H1 (cell line): ENCODE results near the gene OPA3. TPM values are rescaled to one million over a fixed set of nuclear protein-coding genes. Genes with fewer than 3 reads are reported as not detected.

ENCODE experiments used
- CTCF ChIA-PET: fragments of 300-600 bp; sonication (Branson Sonifier 250); formaldehyde crosslinking; loops from one replicate; lab custom pipeline; 2021; ENCODE audit not compliant: partially characterized antibody; lab: Charles Lee
- POLR2A ChIA-PET: fragments of 300-600 bp; sonication (Branson Sonifier 250); formaldehyde crosslinking; loops from one replicate; lab custom pipeline; 2021; ENCODE audit warnings: inconsistent platforms; ENCODE audit not compliant: partially characterized antibody; lab: Charles Lee
- DNase-seq, 2 experiments: peaks; one replicate each; pipeline versions ENCODE4 v3.0.0 to v3.0.0-alpha.2; 2010 to 2022; ENCODE audit warnings: low spot score in 2 of 2, low read depth in 1 of 2, mixed read lengths in 1 of 2
- FAIRE-seq: peaks from 2 replicates; lab custom pipeline; 2011; peaks lifted over from hg19 to GRCh38; lab: Jason Lieb, UNC
- H2AFZ ChIP-seq: 2 replicates; pipeline ENCODE4 v1.8.1; 2012; ENCODE audit warnings: low read length, inconsistent platforms
- H2AK5ac ChIP-seq: 2 replicates; pipeline ENCODE4 v1.6.1; 2013; ENCODE audit warnings: low read depth, low read length
- H2BK120ac ChIP-seq: replicated peaks from 2 replicates; pipeline ENCODE3; 2013; ENCODE audit warnings: low read depth, low read length, inconsistent platforms
- H2BK12ac ChIP-seq: 2 replicates; pipeline ENCODE4 v1.6.1; 2013; ENCODE audit warnings: low read depth, low read length
- H2BK15ac ChIP-seq: 2 replicates; pipeline ENCODE4 v1.6.1; 2013; ENCODE audit warnings: low read length
- H2BK20ac ChIP-seq: 2 replicates; pipeline ENCODE4 v1.6.1; 2013; ENCODE audit warnings: low read length
- H2BK5ac ChIP-seq: 2 replicates; pipeline ENCODE4 v1.6.1; 2013; ENCODE audit warnings: low read depth, low read length
- H3K14ac ChIP-seq: 2 replicates; pipeline ENCODE4 v1.6.1; 2013; ENCODE audit warnings: inconsistent platforms; ENCODE audit not compliant: insufficient read length
- H3K18ac ChIP-seq: 2 replicates; pipeline ENCODE4 v1.6.1; 2013; ENCODE audit warnings: low read length; ENCODE audit errors: extremely low read depth
- H3K23ac ChIP-seq: 2 replicates; pipeline ENCODE4 v1.6.1; 2013; ENCODE audit warnings: inconsistent platforms; ENCODE audit not compliant: insufficient read length
- H3K23me2 ChIP-seq: 2 replicates; pipeline ENCODE4 v1.6.1; 2013; ENCODE audit warnings: low read depth, low read length
- H3K27ac ChIP-seq: 2 replicates; pipeline ENCODE4 v1.6.1; 2011; ENCODE audit warnings: low read depth, low read length, inconsistent platforms
- H3K27me3 ChIP-seq, 4 experiments: replicated peaks in 1 of 4; 1 replicate in 1 of 4; 2 replicates in 3 of 4; pipeline versions ENCODE4 v1.6.1 to v1.8.1; 2011 to 2013; ENCODE audit warnings: low read length in 3 of 4, mild to moderate bottlenecking in 3 of 4, inconsistent platforms in 2 of 4, mixed read lengths in 2 of 4, moderate library complexity in 1 of 4; ENCODE audit not compliant: control insufficient read depth in 3 of 4, insufficient read depth in 3 of 4; ENCODE audit errors: extremely low read depth in 1 of 4
- H3K36me3 ChIP-seq, 4 experiments: 2 replicates each; pipeline versions ENCODE4 v1.6.1 to v1.8.1; 2011 to 2013; ENCODE audit warnings: mild to moderate bottlenecking in 4 of 4, low read length in 3 of 4, moderate library complexity in 2 of 4, control low read depth in 1 of 4, inconsistent platforms in 1 of 4; ENCODE audit not compliant: insufficient read depth in 4 of 4, control insufficient read depth in 2 of 4
- H3K4ac ChIP-seq: replicated peaks from 2 replicates; pipeline ENCODE3; 2013; ENCODE audit warnings: low read length, low read depth, mixed read lengths, inconsistent platforms; ENCODE audit not compliant: insufficient read length
- H3K4me1 ChIP-seq, 4 experiments: replicated peaks in 1 of 4; 1 replicate in 1 of 4; 2 replicates in 3 of 4; pipeline versions ENCODE4 v1.6.1 to v1.8.1; 2011 to 2013; ENCODE audit warnings: low read length in 3 of 4, inconsistent platforms in 2 of 4, mixed read lengths in 1 of 4; ENCODE audit not compliant: insufficient read depth in 4 of 4, control insufficient read depth in 3 of 4
- H3K4me2 ChIP-seq, 2 experiments: 2 replicates each; pipeline versions ENCODE4 v1.6.1 to v1.8.1; 2011 to 2013; ENCODE audit warnings: low read depth in 2 of 2, low read length in 2 of 2, control low read depth in 1 of 2, inconsistent platforms in 1 of 2, mild to moderate bottlenecking in 1 of 2; ENCODE audit not compliant: insufficient read depth in 1 of 2
- H3K4me3 ChIP-seq, 4 experiments: fragments of 200-600, 300-600 bp in 1 of 4; sonication (generic), shearing (Covaris generic), sonication (Bioruptor Twin) in 1 of 4; 2 replicates each; pipeline versions ENCODE4 v1.5.1 to v1.8.1; 2011 to 2016; ENCODE audit warnings: low read length in 4 of 4, low read depth in 3 of 4, control low read depth in 2 of 4, inconsistent platforms in 2 of 4, mild to moderate bottlenecking in 2 of 4, mixed read lengths in 1 of 4, moderate library complexity in 1 of 4; ENCODE audit not compliant: insufficient read depth in 2 of 4; ENCODE audit errors: extremely low read depth in 1 of 4
- H3K56ac ChIP-seq: replicated peaks from 2 replicates; pipeline ENCODE3; 2013; ENCODE audit warnings: low read depth, mild to moderate bottlenecking, mixed read lengths, low read length, inconsistent platforms; ENCODE audit not compliant: insufficient read length
- H3K79me1 ChIP-seq: 2 replicates; pipeline ENCODE4 v1.6.1; 2013; ENCODE audit warnings: low read depth, low read length, control low read depth
- H3K79me2 ChIP-seq, 2 experiments: 2 replicates each; pipeline versions ENCODE4 v1.6.1 to v1.8.1; 2012 to 2013; ENCODE audit warnings: low read length in 2 of 2, mild to moderate bottlenecking in 2 of 2, inconsistent platforms in 1 of 2; ENCODE audit not compliant: insufficient read depth in 2 of 2, control insufficient read depth in 1 of 2
- H3K9ac ChIP-seq, 4 experiments: replicated peaks in 1 of 4; 1 replicate in 1 of 4; 2 replicates in 3 of 4; pipeline versions ENCODE4 v1.6.1 to v1.8.1; 2011 to 2013; ENCODE audit warnings: low read depth in 3 of 4, low read length in 3 of 4, control low read depth in 2 of 4, mild to moderate bottlenecking in 2 of 4, moderate library complexity in 2 of 4, inconsistent platforms in 1 of 4; ENCODE audit errors: extremely low read depth in 1 of 4
- H3K9me3 ChIP-seq, 2 experiments: 2 replicates each; pipeline versions ENCODE4 v1.6.1 to v1.8.1; 2012 to 2013; ENCODE audit warnings: mild to moderate bottlenecking in 2 of 2, moderate library complexity in 2 of 2, control low read depth in 1 of 2, inconsistent platforms in 1 of 2, low read depth in 1 of 2, low read length in 1 of 2, mixed read lengths in 1 of 2; ENCODE audit not compliant: insufficient read depth in 2 of 2
- H4K20me1 ChIP-seq, 2 experiments: replicated peaks in 1 of 2; 2 replicates each; pipeline versions ENCODE3 to v1.8.1; 2011 to 2013; ENCODE audit warnings: inconsistent platforms in 2 of 2, low read length in 2 of 2, mild to moderate bottlenecking in 1 of 2; ENCODE audit not compliant: insufficient read depth in 2 of 2, control insufficient read depth in 1 of 2
- H4K5ac ChIP-seq: 2 replicates; pipeline ENCODE4 v1.6.1; 2013; ENCODE audit warnings: low read length, low read depth, mixed read lengths, inconsistent platforms; ENCODE audit not compliant: insufficient read length
- H4K8ac ChIP-seq: 2 replicates; pipeline ENCODE4 v1.8.0; 2013; ENCODE audit warnings: mild to moderate bottlenecking, moderate library complexity, low read length, inconsistent platforms; ENCODE audit not compliant: insufficient read depth; ENCODE audit errors: extremely low read depth
- H4K91ac ChIP-seq: replicated peaks from 2 replicates; pipeline ENCODE3; 2013; ENCODE audit warnings: low read length, mixed read lengths, inconsistent platforms; ENCODE audit not compliant: insufficient read length
- KDM1A ChIP-seq: fragments of 200-600, 300-600 bp; sonication (generic); IDR thresholded peaks from 2 replicates; pipeline ENCODE4 v1.7.1; 2016; ENCODE audit warnings: mild to moderate bottlenecking, low read length, borderline replicate concordance
- ZNF274 ChIP-seq: IDR thresholded peaks from 2 replicates; pipeline ENCODE4 v1.7.0; 2012; ENCODE audit warnings: low read length, borderline replicate concordance; ENCODE audit errors: extremely low read depth
- WGBS, 2 experiments: shearing (Covaris generic) in 1 of 2; methylation state at CpG; one replicate each; pipeline versions ENCODE4 v1.1.6 to v1.1.7; 2013 to 2015; ENCODE audit warnings: low lambda C conversion rate in 2 of 2, mixed read lengths in 2 of 2, inconsistent platforms in 1 of 2, low coverage in 1 of 2, missing lambda C conversion rate in 1 of 2; ENCODE audit not compliant: insufficient replicate concordance in 2 of 2, insufficient coverage in 1 of 2, insufficient read length in 1 of 2; ENCODE audit errors: extremely low coverage in 1 of 2, missing lambda C conversion rate in 1 of 2; 5-methylcytosine and 5-hydroxymethylcytosine counted together
- polyA plus RNA-seq, 7 experiments: library from polyadenylated mRNA; depleted of rRNA in 3 of 7; stranded (reverse) in 5 of 7; unstranded in 2 of 7; fragments of >200 nt in 5 of 7; fragments of 200-250 nt in 2 of 7; gene quantifications; 1 replicate in 5 of 7; 2 replicates in 1 of 7; 4 replicates in 1 of 7; pipeline versions ENCODE4 v1.2.1 to v1.2.3, GENCODE V29; 2011 to 2013; ENCODE audit warnings: missing spikeins in 2 of 7, mixed read lengths in 2 of 7
- total RNA-seq: library from RNA; stranded (reverse); fragmentation: NEBNext Ultra II Directional; extraction: Animal tissue kit (Norgen Biotek cat#: 25700); gene quantifications from 2 replicates; pipeline ENCODE4 v1.2.1, GENCODE V29; 2021

The OPA3 gene
- total and polyA plus RNA-seq, 2 of the 8 experiments (the other 6 are each of a cell fraction or from before 2014, with no cell fraction given) = 12.5 to 14.5 TPM

GRCh38 chr19:45585158-45585577, 566 bp upstream of the OPA3 start:
- no peak overlapping the region for H2BK120ac ChIP-seq
- H3K4me1 ChIP-seq = no peaks in the 10 kb centered on the region; a peak in 2 of 7 replicates
- peak; percentile 38; the same call in 1 of the 2 replicates for TF ChIP-seq KDM1A
- no peak for TF ChIP-seq ZNF274
- TF ChIP-seq, all 59 proteins: peak for 1
- peak overlapping the region; percentile 71 to 94 for H3K4me2 ChIP-seq
- no peaks in the 10 kb centered on the region for H3K9me3 ChIP-seq
- 0 out of 2 replicates have a peak overlapping the region, but pooled peaks have one; percentile 2 for H2BK12ac ChIP-seq
- H3K9ac ChIP-seq = peak overlapping the region in 2 of 4 experiments; percentile 24 to 31; a peak in 1 of 7 replicates
- H3K56ac ChIP-seq = no peak overlapping the region
- no peak overlapping the region for H4K5ac ChIP-seq
- H2BK5ac ChIP-seq = no peak overlapping the region
- POLR2A ChIA-PET = interaction anchor here (1.8 kb wide), 1 partner anchor 13 kb away, joined by 8 read pairs; no protein-coding TSS in a partner anchor
- H2BK20ac ChIP-seq = no peak overlapping the region
- no peak overlapping the region for H2BK15ac ChIP-seq
- no peak overlapping the region for H3K4ac ChIP-seq
- no peak overlapping the region for H3K23ac ChIP-seq
- no peaks in the 10 kb centered on the region; the same call in 1 of the 2 replicates for H3K79me1 ChIP-seq
- H3K36me3 ChIP-seq = no peaks in the 10 kb centered on the region; a peak in 1 of 8 replicates
- 41% methylated on average over 7 of the region's 7 CpGs; no CpG with 5 or more reads in 1 of the 2 experiments for WGBS, 2 experiments
- H3K23me2 ChIP-seq = peaks cover 6% of the 10 kb centered on the region
- H2AFZ ChIP-seq = peak overlapping the region; percentile 93
- H3K27me3 ChIP-seq = peaks cover 0 to 2% (median under 1%) of the 10 kb centered on the region in 4 experiments; a peak in 1 of 7 replicates
- H3K4me3 ChIP-seq = peak overlapping the region; percentile 73 to 96 (median 79); a peak in 7 of 8 replicates
- peaks cover 0 to 3% of the 10 kb centered on the region in 2 experiments; a peak in 1 of 4 replicates for H3K79me2 ChIP-seq
- H4K91ac ChIP-seq = no peak overlapping the region
- FAIRE-seq (no peak), DNase-seq (no peak)
- CTCF ChIA-PET = interaction anchor here (1.1 to 1.5 kb wide), 3 partner anchors 9 to 56 kb away, joined by 3 to 4 read pairs (median 3); no protein-coding TSS in a partner anchor
- no peak overlapping the region for H3K14ac ChIP-seq
- peak overlapping the region; percentile 57; the same call in 1 of the 2 replicates for H3K27ac ChIP-seq
- H4K20me1 ChIP-seq = no peaks in the 10 kb centered on the region
- peak overlapping the region; percentile 33; the same call in 1 of the 2 replicates for H3K18ac ChIP-seq
- no peak overlapping the region for H2AK5ac ChIP-seq
- no peak overlapping the region for H4K8ac ChIP-seq
